ENCODE results near the gene ZHX3.
A peak's percentile ranks its signal among the peaks of the same experiment; 100 is the strongest.

Gene ZHX3

DNA sequence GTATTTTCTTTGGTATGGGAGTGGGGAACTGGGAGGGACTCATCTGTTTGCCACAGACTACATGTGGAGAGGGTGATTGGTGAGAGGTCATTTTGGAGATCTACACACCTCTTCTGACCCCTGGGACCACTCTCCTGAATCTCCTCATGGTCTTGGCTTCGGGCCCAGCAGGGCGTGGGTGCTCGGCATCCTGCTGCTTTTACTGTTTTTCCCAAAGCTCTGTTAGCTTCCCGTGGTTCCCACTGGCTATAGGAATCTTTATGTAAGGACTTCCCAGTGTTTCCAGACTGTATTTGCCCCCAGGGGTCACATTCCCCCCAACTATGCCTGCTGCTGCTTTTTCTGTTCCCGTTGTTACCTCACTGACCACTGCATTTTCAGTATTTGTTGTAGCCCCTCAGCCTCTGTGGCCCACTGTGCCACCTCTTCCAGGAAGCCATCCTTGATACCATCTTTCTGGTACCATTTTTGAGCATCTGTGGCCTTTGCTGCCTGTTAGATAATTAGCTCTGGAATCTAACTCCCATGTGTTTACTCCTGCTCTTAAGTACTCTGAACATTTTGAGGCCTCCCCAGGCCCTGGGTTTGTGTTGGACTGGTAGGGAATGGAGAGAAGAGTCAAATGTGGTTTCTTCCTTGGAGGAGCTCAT lies 165.3 kb downstream of the ZHX3 start:
- peak overlapping the region; percentile 15 to 58 for H3K4me3 Mint-ChIP-seq
- ATAC-seq (no peak), DNase-seq (no peak)
- H3K9me3 Mint-ChIP-seq = no peaks in the 10 kb centered on the region
- H3K4me1 Mint-ChIP-seq = peaks cover 100% of the 10 kb centered on the region
- no peaks in the 10 kb centered on the region for H3K27me3 Mint-ChIP-seq
- peak overlapping the region; percentile 49 to 86 for H3K27ac Mint-ChIP-seq

DNA sequence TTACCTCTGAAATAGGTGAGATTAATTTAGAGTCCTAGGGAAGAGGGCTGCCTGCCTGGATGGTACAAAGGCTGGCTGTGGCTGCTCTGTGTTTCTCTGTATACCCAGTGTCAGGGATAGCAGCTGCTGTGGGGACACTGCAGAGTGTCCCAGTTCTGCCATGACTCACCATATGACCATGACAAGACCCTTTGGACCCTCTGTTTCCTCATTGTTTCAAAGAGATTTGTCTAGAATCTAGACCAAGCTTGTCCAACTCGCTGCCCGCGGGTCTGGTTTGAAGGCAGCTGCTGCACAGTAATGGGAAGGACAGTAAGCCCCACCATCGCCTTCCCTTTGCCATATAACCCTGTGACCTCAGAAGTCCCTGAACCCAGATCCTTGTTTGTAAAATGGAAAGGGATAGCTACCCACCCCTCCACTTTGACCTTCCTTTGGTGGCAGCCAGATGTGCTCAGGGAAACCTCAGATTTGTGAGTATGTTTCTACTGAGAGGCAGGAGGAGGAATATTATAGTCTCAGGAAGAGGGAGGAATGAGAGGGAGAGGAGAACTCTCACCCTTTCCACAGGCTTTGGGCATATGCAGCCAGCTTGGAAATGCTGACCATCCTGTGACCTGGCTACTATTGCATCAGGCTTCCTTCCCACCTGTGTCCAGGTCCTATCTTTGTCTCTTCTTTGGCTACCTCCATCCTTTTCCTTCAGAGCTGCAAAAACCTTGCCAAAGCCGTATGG lies 166.2 kb downstream of the ZHX3 start:
- Mint-ChIP-seq H3K27ac (peak overlapping the region; percentile 49 to 59), H3K4me3 (peak overlapping the region; percentile 1 to 57), H3K9me3 (no peaks in the 10 kb centered on the region), H3K27me3 (no peaks in the 10 kb centered on the region), H3K4me1 (peaks cover 100% of the 10 kb centered on the region)
- no peak for DNase-seq
- ATAC-seq = no peak

DNA sequence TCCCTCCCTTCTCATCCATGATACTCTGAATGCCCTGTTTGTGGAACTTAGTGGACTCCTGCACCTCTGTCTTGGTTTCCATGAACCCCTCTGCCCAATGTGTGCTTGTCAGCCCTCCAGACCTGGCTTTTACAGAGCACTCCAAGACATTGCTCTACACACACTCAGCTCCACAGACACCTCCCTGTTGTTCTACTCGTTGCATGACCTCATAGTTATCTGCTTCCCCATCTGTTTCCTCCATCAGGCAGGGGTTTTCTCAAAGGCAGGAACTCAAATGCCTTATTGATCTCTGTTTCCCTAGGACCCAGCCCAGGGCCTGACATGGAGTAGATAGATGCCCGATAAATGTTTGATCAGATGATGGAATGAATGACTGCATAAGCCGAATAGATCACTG lies 166.9 kb downstream of the ZHX3 start:
- DNase-seq (no peak), ATAC-seq (peak; percentile 45)
- Mint-ChIP-seq H3K9me3 (no peaks in the 10 kb centered on the region), H3K4me3 (peak overlapping the region; percentile 1 to 57), H3K27ac (peak overlapping the region; percentile 34 to 42), H3K27me3 (no peaks in the 10 kb centered on the region), H3K4me1 (peaks cover 100% of the 10 kb centered on the region)

GRCh38 chr20:41148942-41149341 lies 168.6 kb downstream of the ZHX3 start:
- no peak for ATAC-seq
- no peaks in the 10 kb centered on the region for H3K27me3 Mint-ChIP-seq
- peak overlapping the region; percentile 1 to 49 for H3K27ac Mint-ChIP-seq
- H3K4me1 Mint-ChIP-seq = peaks cover 100% of the 10 kb centered on the region
- no peak for DNase-seq
- H3K4me3 Mint-ChIP-seq = peak overlapping the region in 1 of 2 donors; percentile 19
- H3K9me3 Mint-ChIP-seq = no peaks in the 10 kb centered on the region

DNA sequence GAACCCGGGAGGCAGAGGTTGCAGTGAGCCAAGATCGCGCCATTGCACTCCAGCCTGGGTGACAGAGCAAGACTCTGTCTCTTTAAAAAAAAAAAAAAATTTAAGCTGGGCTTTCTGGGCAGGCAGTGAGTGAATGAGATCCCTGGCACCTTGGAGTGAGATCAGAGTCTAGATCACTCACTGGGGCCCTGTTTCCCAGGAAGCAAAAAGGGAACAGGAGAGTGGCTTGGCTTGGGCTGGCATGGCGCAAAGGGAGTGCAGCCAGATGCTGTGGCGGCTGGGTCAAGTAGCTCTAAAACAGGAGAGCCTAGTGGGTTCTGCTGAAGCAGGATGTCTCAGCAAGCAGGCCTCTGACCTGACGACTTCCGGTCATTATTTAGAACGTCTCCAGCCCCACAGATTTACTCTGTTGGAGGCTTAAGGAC lies 169.8 kb downstream of the ZHX3 start:
- ATAC-seq (no peak), DNase-seq (no peak)
- H3K4me1 Mint-ChIP-seq = peaks cover 100% of the 10 kb centered on the region
- H3K27ac Mint-ChIP-seq = peak overlapping the region; percentile 75 to 83
- no peaks in the 10 kb centered on the region for H3K9me3 Mint-ChIP-seq
- H3K27me3 Mint-ChIP-seq = no peaks in the 10 kb centered on the region
- H3K4me3 Mint-ChIP-seq = peak overlapping the region; percentile 21 to 29

DNA sequence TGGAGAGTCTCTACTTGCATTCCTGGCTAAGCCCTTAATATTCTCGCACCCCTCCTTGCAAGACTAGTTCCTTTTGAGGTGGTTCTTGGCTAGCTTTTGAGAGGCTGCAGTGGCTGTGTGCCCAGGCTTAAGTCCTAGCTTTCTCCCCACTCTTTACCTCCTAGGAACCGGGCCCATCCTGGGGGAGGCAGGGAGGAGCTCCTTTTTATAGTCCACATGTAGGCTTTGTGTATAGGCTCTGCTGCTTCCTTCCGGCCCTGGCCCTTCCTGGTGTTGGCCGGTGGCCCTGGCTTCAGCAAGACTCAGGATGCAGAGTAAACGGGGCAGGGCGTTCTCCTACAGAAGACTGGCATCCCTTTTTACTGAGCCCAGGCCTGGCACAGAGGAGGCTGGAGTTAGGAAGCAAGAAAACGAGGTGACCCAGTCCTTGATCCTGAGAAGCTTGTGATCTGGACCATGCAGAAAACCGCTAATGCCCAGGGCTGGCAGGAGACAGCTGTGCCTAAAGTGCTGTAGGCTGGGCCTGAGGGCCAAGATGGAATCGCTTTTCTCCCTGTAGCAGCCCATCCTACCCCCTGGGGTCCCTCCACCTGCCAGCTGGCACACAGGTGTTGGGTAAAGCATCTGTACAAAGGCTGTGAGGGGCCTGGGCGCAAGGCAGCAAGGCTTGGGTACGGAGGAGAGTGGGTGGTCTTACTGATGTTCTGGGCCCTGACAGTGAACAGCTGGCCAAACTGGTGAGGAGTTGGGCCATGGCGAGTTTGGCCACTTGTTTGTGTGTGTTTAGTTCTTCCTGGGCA lies 171.5 kb downstream of the ZHX3 start:
- ATAC-seq (no peak), DNase-seq (no peak)
- H3K4me3 Mint-ChIP-seq = peak overlapping the region; percentile 21 to 64
- no peaks in the 10 kb centered on the region for H3K27me3 Mint-ChIP-seq
- H3K4me1 Mint-ChIP-seq = peaks cover 100% of the 10 kb centered on the region
- H3K9me3 Mint-ChIP-seq = no peaks in the 10 kb centered on the region
- peak overlapping the region; percentile 86 to 90 for H3K27ac Mint-ChIP-seq

DNA sequence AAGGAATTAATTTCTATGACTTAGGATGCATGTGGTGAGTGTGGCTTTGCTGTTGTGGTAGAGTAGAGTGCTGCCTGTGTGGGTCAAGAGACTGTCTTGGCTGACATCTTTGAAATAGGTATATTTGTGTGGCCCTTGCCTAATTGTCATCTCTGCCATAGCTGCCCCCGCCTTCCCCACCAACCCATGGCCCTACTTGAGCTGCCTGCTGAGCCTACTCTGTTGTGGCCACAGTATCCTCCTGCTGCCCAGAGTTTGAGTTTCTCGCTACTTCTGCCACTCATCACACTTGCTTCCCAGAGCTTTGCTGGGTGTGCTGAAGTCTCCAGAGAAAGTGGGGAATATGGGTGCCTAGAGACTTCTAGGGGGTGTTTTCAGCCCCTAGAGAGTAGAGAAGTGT lies 172.2 kb downstream of the ZHX3 start:
- H3K4me1 Mint-ChIP-seq = peaks cover 100% of the 10 kb centered on the region
- H3K4me3 Mint-ChIP-seq = peak overlapping the region; percentile 29 to 42
- H3K27ac Mint-ChIP-seq = peak overlapping the region; percentile 24 to 90
- H3K9me3 Mint-ChIP-seq = no peaks in the 10 kb centered on the region
- DNase-seq (no peak), ATAC-seq (no peak)
- no peaks in the 10 kb centered on the region for H3K27me3 Mint-ChIP-seq

DNA sequence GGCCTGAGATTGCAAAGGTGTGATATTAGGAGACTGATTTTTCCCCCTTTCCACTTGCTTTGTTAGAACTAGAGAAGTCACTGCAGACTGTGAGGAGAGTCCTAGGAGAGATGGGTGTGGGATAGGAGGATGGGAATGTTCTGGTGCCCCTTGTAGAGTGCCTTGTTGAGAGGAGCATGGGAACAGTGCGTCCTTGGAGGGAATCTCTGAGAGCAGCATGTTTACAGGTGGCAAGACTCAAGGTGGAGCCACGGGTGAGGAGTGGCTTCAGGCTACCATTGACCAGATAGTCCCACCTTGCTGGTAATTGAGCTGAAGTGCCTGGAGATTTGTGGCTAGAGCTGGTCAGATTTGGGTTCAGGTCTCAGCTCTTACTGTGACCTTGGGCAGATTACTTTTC lies 174.2 kb downstream of the ZHX3 start:
- Mint-ChIP-seq H3K4me1 (peaks cover 97% of the 10 kb centered on the region), H3K27me3 (no peaks in the 10 kb centered on the region), H3K4me3 (peak overlapping the region; percentile 88 to 90), H3K27ac (peak overlapping the region in 1 of 2 donors; percentile 52), H3K9me3 (no peaks in the 10 kb centered on the region)
- no peak for ATAC-seq
- no peak for DNase-seq

DNA sequence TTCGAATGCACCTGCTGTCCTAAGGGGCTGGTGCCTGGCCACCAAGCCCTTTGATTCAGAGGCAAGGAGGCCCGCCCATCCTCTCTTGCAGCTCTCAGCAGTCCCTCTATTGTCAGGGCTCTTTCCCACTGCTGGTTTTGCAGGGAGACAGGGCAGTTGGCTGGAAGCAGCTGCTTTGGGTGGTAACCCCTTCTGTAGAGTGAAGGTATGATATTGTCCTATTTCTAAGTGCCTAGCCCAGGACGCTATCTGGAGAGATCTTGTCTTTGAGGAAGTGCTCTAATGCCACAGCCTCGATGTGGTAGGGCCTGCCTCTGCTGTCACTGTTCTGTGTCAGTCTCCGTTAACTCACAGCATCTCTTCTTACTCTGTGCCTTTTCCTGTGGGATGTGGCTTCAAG lies 174.6 kb downstream of the ZHX3 start:
- Mint-ChIP-seq H3K4me3 (peak overlapping the region; percentile 88 to 90), H3K27ac (peak overlapping the region in 1 of 2 donors; percentile 52), H3K27me3 (no peaks in the 10 kb centered on the region), H3K9me3 (no peaks in the 10 kb centered on the region), H3K4me1 (peaks cover 93% of the 10 kb centered on the region)
- DNase-seq = no peak
- peak; percentile 33 for ATAC-seq

GRCh38 chr20:41142245-41142644 lies 175.3 kb downstream of the ZHX3 start:
- Mint-ChIP-seq H3K27ac (peak overlapping the region; percentile 90 to 91), H3K4me3 (peak overlapping the region; percentile 88 to 90), H3K27me3 (no peaks in the 10 kb centered on the region), H3K9me3 (no peaks in the 10 kb centered on the region), H3K4me1 (peaks cover 86% of the 10 kb centered on the region)
- ATAC-seq = no peak
- DNase-seq = no peak

GRCh38 chr20:41141153-41141815 lies 176.2 kb downstream of the ZHX3 start:
- DNase-seq (no peak), ATAC-seq (no peak)
- Mint-ChIP-seq H3K27ac (peak overlapping the region; percentile 90 to 91), H3K9me3 (no peaks in the 10 kb centered on the region), H3K27me3 (no peaks in the 10 kb centered on the region), H3K4me3 (peak overlapping the region; percentile 88 to 90), H3K4me1 (peaks cover 81% of the 10 kb centered on the region)

- no peaks in the 10 kb centered on the region for H3K9me3 Mint-ChIP-seq
- H3K4me1 Mint-ChIP-seq = peaks cover 81% of the 10 kb centered on the region
- H3K27me3 Mint-ChIP-seq = no peaks in the 10 kb centered on the region
- DNase-seq = no peak
- H3K4me3 Mint-ChIP-seq = peak overlapping the region; percentile 88 to 90
- no peak for ATAC-seq
- H3K27ac Mint-ChIP-seq = peak overlapping the region; percentile 90 to 91
Measured at GRCh38 chr20:41140226-41141133, 177.1 kb downstream of the ZHX3 start.

GRCh38 chr20:41139227-41140093 lies 178.1 kb downstream of the ZHX3 start:
- no peak for DNase-seq
- Mint-ChIP-seq H3K4me1 (peaks cover 81% of the 10 kb centered on the region), H3K4me3 (peak overlapping the region; percentile 88 to 90), H3K27me3 (no peaks in the 10 kb centered on the region), H3K27ac (peak overlapping the region; percentile 91 to 95), H3K9me3 (no peaks in the 10 kb centered on the region)
- no peak for ATAC-seq

Data from stimulated activated naive CD8-positive, alpha-beta T cell treated with anti-CD3 and anti-CD28 coated beads, Interleukin-15, amount 100 ng/mL, for 72 hours (primary cell).